Measurements from ENCODE around the gene SPSB1. TPM values are rescaled to one million over a fixed set of nuclear protein-coding genes. Genes with fewer than 3 reads are reported as not detected.
"Not testable (repeated sequence)": the region's sequence is repeated elsewhere in the genome, so short reads cannot be mapped to it uniquely, and the experiment has no call there.

Gene SPSB1
- total RNA-seq, 2 experiments from 2014 or later = 17.4 to 18.0 TPM

GRCh38 chr1:9384128-9384527, 91.4 kb downstream of the SPSB1 start:
- Mint-ChIP-seq H3K4me1 (peaks cover 22% of the 10 kb centered on the region), H3K9me3 (no peaks in the 10 kb centered on the region), H3K27me3 (peaks cover 20% of the 10 kb centered on the region), H3K27ac (no peak overlapping the region), H3K36me3 (ENCODE audit: low read depth) (no peaks in the 10 kb centered on the region), H3K4me3 (no peak overlapping the region)
- DNase-seq = no peak
- POLR2A ChIA-PET = interaction anchor here (0.6 kb wide), 1 partner anchor 115 kb away, joined by 3 read pairs; no protein-coding TSS in a partner anchor
- CTCF ChIA-PET = no interaction called here

GRCh38 chr1:9384751-9385245, 92.1 kb downstream of the SPSB1 start:
- ChIA-PET POLR2A (no interaction called here), CTCF (interaction anchor here (0.7 to 1.5 kb wide), 2 partner anchors 13 to 118 kb away, joined by 3 read pairs; no protein-coding TSS in a partner anchor)
- Mint-ChIP-seq H3K27me3 (peaks cover 20% of the 10 kb centered on the region), H3K4me1 (peaks cover 26% of the 10 kb centered on the region), H3K9me3 (no peaks in the 10 kb centered on the region), H3K36me3 (ENCODE audit: low read depth) (no peaks in the 10 kb centered on the region), H3K4me3 (no peak overlapping the region), H3K27ac (no peak overlapping the region)
- DNase-seq = no peak

- H3K27ac Mint-ChIP-seq; H3K4me3 Mint-ChIP-seq; H3K36me3 Mint-ChIP-seq (ENCODE audit: low read depth); POLR2A ChIA-PET; DNase-seq; H3K9me3 Mint-ChIP-seq: not testable (repeated sequence)
- Mint-ChIP-seq H3K4me1 (peaks cover 32% of the 10 kb centered on the region), H3K27me3 (peaks cover 20% of the 10 kb centered on the region)
- CTCF ChIA-PET = interaction anchor here (0.7 to 1.5 kb wide), 2 partner anchors 13 to 119 kb away, joined by 3 read pairs; no protein-coding TSS in a partner anchor
Measured at GRCh38 chr1:9385392-9385791, 92.7 kb downstream of the SPSB1 start.

GRCh38 chr1:9385801-9386573, 93.3 kb downstream of the SPSB1 start:
- ChIA-PET POLR2A (no interaction called here), CTCF (interaction anchor here (1.1 to 1.5 kb wide), 2 partner anchors 14 to 68 kb away, joined by 3 to 4 read pairs; no protein-coding TSS in a partner anchor)
- no peak overlapping the region for H3K4me3 Mint-ChIP-seq
- peaks cover 21% of the 10 kb centered on the region for H3K27me3 Mint-ChIP-seq
- H3K27ac Mint-ChIP-seq = no peak overlapping the region
- no peaks in the 10 kb centered on the region for H3K36me3 Mint-ChIP-seq (ENCODE audit: low read depth)
- H3K4me1 Mint-ChIP-seq = peaks cover 38% of the 10 kb centered on the region
- no peak for DNase-seq
- H3K9me3 Mint-ChIP-seq = no peaks in the 10 kb centered on the region

GRCh38 chr1:9388335-9389180, 95.9 kb downstream of the SPSB1 start:
- no peak overlapping the region for H3K4me3 Mint-ChIP-seq

GRCh38 chr1:9389968-9390367, 97.3 kb downstream of the SPSB1 start:
- Mint-ChIP-seq H3K27ac (peak overlapping the region; percentile 0), H3K9me3 (no peaks in the 10 kb centered on the region), H3K36me3 (ENCODE audit: low read depth) (no peaks in the 10 kb centered on the region), H3K4me3 (no peak overlapping the region), H3K4me1 (peaks cover 47% of the 10 kb centered on the region), H3K27me3 (peaks cover 25% of the 10 kb centered on the region)
- peak; percentile 25 for DNase-seq
- ChIA-PET CTCF (interaction anchor here (2.3 kb wide), 1 partner anchor 66 kb away, joined by 8 read pairs; no protein-coding TSS in a partner anchor), POLR2A (interaction anchor here (1.0 to 1.8 kb wide), 4 partner anchors 10 to 98 kb away, joined by 3 to 4 read pairs (median 4); partner anchors contain the start of gene SPSB1)

More at GRCh38 chr1:9388335-9389180, 95.9 kb downstream of the SPSB1 start:
- no peaks in the 10 kb centered on the region for H3K36me3 Mint-ChIP-seq (ENCODE audit: low read depth)
- peaks cover 22% of the 10 kb centered on the region for H3K27me3 Mint-ChIP-seq
- ChIA-PET POLR2A (interaction anchor here (1.0 to 1.8 kb wide), 3 partner anchors 11 to 96 kb away, joined by 3 to 4 read pairs (median 4); partner anchors contain the start of gene SPSB1), CTCF (interaction anchor here (2.3 kb wide), 1 partner anchor 67 kb away, joined by 8 read pairs; no protein-coding TSS in a partner anchor)
- no peak for DNase-seq
- peaks cover 47% of the 10 kb centered on the region for H3K4me1 Mint-ChIP-seq
- no peaks in the 10 kb centered on the region for H3K9me3 Mint-ChIP-seq
- no peak overlapping the region for H3K27ac Mint-ChIP-seq

GRCh38 chr1:9391620-9392019, 98.9 kb downstream of the SPSB1 start:
- H3K27me3 Mint-ChIP-seq = peaks cover 28% of the 10 kb centered on the region
- ChIA-PET CTCF (no interaction called here), POLR2A (no interaction called here)
- no peak for DNase-seq
- no peak overlapping the region for H3K27ac Mint-ChIP-seq
- no peaks in the 10 kb centered on the region for H3K9me3 Mint-ChIP-seq
- peaks cover 36% of the 10 kb centered on the region for H3K4me1 Mint-ChIP-seq
- H3K4me3 Mint-ChIP-seq = no peak overlapping the region
- H3K36me3 Mint-ChIP-seq (ENCODE audit: low read depth) = no peaks in the 10 kb centered on the region

- no peaks in the 10 kb centered on the region for H3K9me3 Mint-ChIP-seq
- no peak for DNase-seq
- POLR2A ChIA-PET = no interaction called here
- H3K4me3 Mint-ChIP-seq = no peak overlapping the region
- H3K27ac Mint-ChIP-seq = no peak overlapping the region
- peaks cover 25% of the 10 kb centered on the region for H3K4me1 Mint-ChIP-seq
- no peaks in the 10 kb centered on the region for H3K36me3 Mint-ChIP-seq (ENCODE audit: low read depth)
- peaks cover 22% of the 10 kb centered on the region for H3K27me3 Mint-ChIP-seq
- CTCF ChIA-PET = no interaction called here
Measured at GRCh38 chr1:9394010-9394409, 101.3 kb downstream of the SPSB1 start.

GRCh38 chr1:9395018-9395417, 102.3 kb downstream of the SPSB1 start:
- Mint-ChIP-seq H3K27me3 (peaks cover 22% of the 10 kb centered on the region), H3K27ac (no peak overlapping the region), H3K9me3 (no peaks in the 10 kb centered on the region), H3K36me3 (ENCODE audit: low read depth) (no peaks in the 10 kb centered on the region), H3K4me3 (no peak overlapping the region), H3K4me1 (peaks cover 18% of the 10 kb centered on the region)
- CTCF ChIA-PET = no interaction called here
- DNase-seq = no peak
- POLR2A ChIA-PET = no interaction called here

- DNase-seq = no peak
- Mint-ChIP-seq H3K4me3 (no peak overlapping the region), H3K9me3 (no peaks in the 10 kb centered on the region), H3K27me3 (peaks cover 14% of the 10 kb centered on the region), H3K36me3 (ENCODE audit: low read depth) (no peaks in the 10 kb centered on the region), H3K4me1 (peaks cover 6% of the 10 kb centered on the region), H3K27ac (no peak overlapping the region)
- POLR2A ChIA-PET = no interaction called here
- CTCF ChIA-PET = interaction anchor here (0.6 kb wide), 1 partner anchor 131 kb away, joined by 3 read pairs; no protein-coding TSS in a partner anchor
Measured at GRCh38 chr1:9397047-9397446, 104.4 kb downstream of the SPSB1 start.

GRCh38 chr1:9397997-9398526, 105.4 kb downstream of the SPSB1 start:
- no peak for DNase-seq
- Mint-ChIP-seq H3K36me3 (ENCODE audit: low read depth) (no peaks in the 10 kb centered on the region), H3K9me3 (no peaks in the 10 kb centered on the region), H3K4me3 (no peak overlapping the region), H3K27me3 (peaks cover 12% of the 10 kb centered on the region), H3K27ac (no peak overlapping the region), H3K4me1 (peaks cover 6% of the 10 kb centered on the region)
- CTCF ChIA-PET = interaction anchor here (0.9 kb wide), 1 partner anchor 131 kb away, joined by 4 read pairs; no protein-coding TSS in a partner anchor
- POLR2A ChIA-PET = no interaction called here

- Mint-ChIP-seq H3K4me3 (no peak overlapping the region), H3K27me3 (peaks cover 6% of the 10 kb centered on the region), H3K4me1 (peaks cover 6% of the 10 kb centered on the region), H3K27ac (no peak overlapping the region), H3K9me3 (no peaks in the 10 kb centered on the region), H3K36me3 (ENCODE audit: low read depth) (no peaks in the 10 kb centered on the region)
- POLR2A ChIA-PET = interaction anchor here (1.0 to 1.3 kb wide), 3 partner anchors 10 to 12 kb away, joined by 3 to 6 read pairs (median 4); no protein-coding TSS in a partner anchor
- DNase-seq = no peak
- CTCF ChIA-PET = interaction anchor here (0.9 to 1.2 kb wide), 2 partner anchors 26 to 133 kb away, joined by 3 to 4 read pairs; no protein-coding TSS in a partner anchor
Measured at GRCh38 chr1:9399510-9400424, 107.1 kb downstream of the SPSB1 start.

Data from activated CD4-positive, alpha-beta memory T cell treated with anti-CD3 and anti-CD28 coated beads, Interleukin-2, amount 10 ng/mL, durations not matched to agents 7 days and 5 days (primary cell).